Keratinocyte (primary cell): Measurements from ENCODE around the gene TEFM. TPM values are rescaled to one million over a fixed set of nuclear protein-coding genes. Genes with fewer than 3 reads are reported as not detected.

ENCODE experiments used
- DNase-seq: peaks from one replicate; pipeline ENCODE4 v3.0.0-alpha.2; 2011; ENCODE audit warnings: low read depth, missing footprints, low spot score
- FAIRE-seq: peaks from 2 replicates; lab custom pipeline; 2011; peaks lifted over from hg19 to GRCh38; lab: Jason Lieb, UNC
- H2AFZ ChIP-seq: 2 replicates; pipeline ENCODE4 v1.6.0; 2012; ENCODE audit warnings: low read length, control low read depth, inconsistent platforms; ENCODE audit not compliant: control insufficient read depth
- H3K27ac ChIP-seq: 2 replicates; pipeline ENCODE4 v1.5.1; 2011; ENCODE audit warnings: low read length; ENCODE audit not compliant: control insufficient read depth, insufficient read depth
- H3K27me3 ChIP-seq: 3 replicates; pipeline ENCODE4 v1.6.0; 2011; ENCODE audit warnings: low read length; ENCODE audit not compliant: control insufficient read depth, insufficient read depth; ENCODE audit errors: extremely low read depth
- H3K36me3 ChIP-seq, 2 experiments: 2 replicates in 1 of 2; 3 replicates in 1 of 2; pipeline ENCODE4 v1.5.1; 2011; ENCODE audit warnings: low read length in 2 of 2, mild to moderate bottlenecking in 1 of 2; ENCODE audit not compliant: control insufficient read depth in 2 of 2, insufficient read depth in 2 of 2; ENCODE audit errors: extremely low read depth in 1 of 2
- H3K4me1 ChIP-seq: 3 replicates; pipeline ENCODE4 v1.5.1; 2011; ENCODE audit warnings: low read length; ENCODE audit not compliant: control insufficient read depth, insufficient read depth; ENCODE audit errors: extremely low read depth
- H3K4me2 ChIP-seq: 3 replicates; pipeline ENCODE4 v1.6.0; 2011; ENCODE audit warnings: low read depth, low read length; ENCODE audit not compliant: control insufficient read depth, insufficient read depth; ENCODE audit errors: extremely low read depth
- H3K4me3 ChIP-seq, 3 experiments: fragments of 200-600 bp in 1 of 3; sonication (generic) in 1 of 3; 2 replicates in 2 of 3; 3 replicates in 1 of 3; pipeline ENCODE4 v1.5.1; 2011 to 2016; ENCODE audit warnings: low read length in 3 of 3, mild to moderate bottlenecking in 3 of 3, control low read depth in 2 of 3, inconsistent platforms in 1 of 3, low read depth in 1 of 3, mixed read lengths in 1 of 3, mixed run types in 1 of 3, moderate library complexity in 1 of 3; ENCODE audit not compliant: control insufficient read depth in 2 of 3, insufficient read depth in 2 of 3; ENCODE audit errors: extremely low read depth in 1 of 3
- H3K79me2 ChIP-seq: 2 replicates; pipeline ENCODE4 v1.6.0; 2012; ENCODE audit warnings: low read length; ENCODE audit not compliant: control insufficient read depth, insufficient read depth
- H3K9ac ChIP-seq: 3 replicates; pipeline ENCODE4 v1.6.0; 2011; ENCODE audit warnings: low read length; ENCODE audit not compliant: control insufficient read depth, insufficient read depth; ENCODE audit errors: extremely low read depth
- H3K9me1 ChIP-seq: 3 replicates; pipeline ENCODE4 v1.6.0; 2011; ENCODE audit warnings: low read length; ENCODE audit not compliant: control insufficient read depth, insufficient read depth; ENCODE audit errors: extremely low read depth
- H3K9me3 ChIP-seq: 2 replicates; pipeline ENCODE4 v1.5.1; 2012; ENCODE audit warnings: low read depth, low read length; ENCODE audit not compliant: control insufficient read depth
- H4K20me1 ChIP-seq: 3 replicates; pipeline ENCODE4 v1.6.0; 2011; ENCODE audit warnings: low read length; ENCODE audit not compliant: control insufficient read depth, insufficient read depth; ENCODE audit errors: extremely low read depth
- CTCF ChIP-seq, 3 experiments: IDR thresholded peaks in 1 of 3; conservative IDR thresholded peaks in 1 of 3; optimal IDR thresholded peaks in 1 of 3; 2 replicates in 2 of 3; 3 replicates in 1 of 3; pipeline versions ENCODE3 to v1.5.1; 2011; ENCODE audit warnings: low read length in 3 of 3, mild to moderate bottlenecking in 3 of 3, moderate library complexity in 2 of 3, control low read depth in 1 of 3, inconsistent platforms in 1 of 3; ENCODE audit not compliant: insufficient read depth in 2 of 3; ENCODE audit errors: extremely low read depth in 1 of 3
- EZH2 ChIP-seq: IDR thresholded peaks from one replicate; pipeline ENCODE4 v1.6.1; 2012; ENCODE audit warnings: inconsistent platforms, mild to moderate bottlenecking, low read length, moderate library complexity
- dilution Hi-C: fragments of 300-500 bp; cut with MboI; formaldehyde crosslinking; loops from one replicate; pipeline ENCODE4 v1.7.0; 2020; ENCODE audit warnings: low sequenced_read_pairs; ENCODE audit not compliant: extremely low pct_ligation_motif_present
- polyA plus RNA-seq, 5 experiments: library from polyadenylated mRNA; depleted of rRNA in 3 of 5; stranded (reverse) in 3 of 5; stranded (forward) in 1 of 5; unstranded in 1 of 5; fragments of >200 nt; gene quantifications; 1 replicate in 1 of 5; 2 replicates in 3 of 5; 3 replicates in 1 of 5; pipeline versions ENCODE4 v1.2.1 to v1.2.3, GENCODE V29; 2011 to 2012; ENCODE audit warnings: missing spikeins in 2 of 5, low read depth in 1 of 5, low replicate concordance in 1 of 5

Gene TEFM
- polyA plus RNA-seq, 1 donor (not counting 4 experiments of a cell fraction or from before 2014, with no cell fraction given): 16.9 TPM

GRCh38 chr17:30920282-30920681 is 14.2 kb upstream of the TEFM start:
- Histone ChIP-seq H3K9ac (no peak overlapping the region), H3K27me3 (peaks cover 38% of the 10 kb centered on the region), H3K27ac (no peak overlapping the region), H3K79me2 (no peaks in the 10 kb centered on the region), H3K4me2 (no peak overlapping the region), H3K36me3 (no peaks in the 10 kb centered on the region), H3K9me3 (no peaks in the 10 kb centered on the region), H4K20me1 (no peaks in the 10 kb centered on the region), H2AFZ (no peak overlapping the region), H3K9me1 (no peaks in the 10 kb centered on the region), H3K4me3 (no peak overlapping the region), H3K4me1 (peaks cover 4% of the 10 kb centered on the region)
- TF ChIP-seq CTCF (optimal IDR thresholded peaks at IDR 0.05 in 1 of 3, IDR thresholded peaks at IDR 0.05 in 1 of 3, conservative IDR thresholded peaks at IDR 0.05 in 1 of 3; ENCODE audit: extremely low read depth in 1 of 3, insufficient read depth in 2 of 3, low read length in 3 of 3): no peak
- no peak for TF ChIP-seq EZH2
- DNase-seq (no peak), FAIRE-seq (no peak)
- dilution Hi-C loops: no loop called here

- no peak overlapping the region for H3K9ac ChIP-seq
- no peak overlapping the region for H3K27ac ChIP-seq
- DNase-seq (no peak), FAIRE-seq (no peak)
- no peak overlapping the region for H3K4me3 ChIP-seq
- TF ChIP-seq CTCF (optimal IDR thresholded peaks at IDR 0.05 in 1 of 3, IDR thresholded peaks at IDR 0.05 in 1 of 3, conservative IDR thresholded peaks at IDR 0.05 in 1 of 3; ENCODE audit: extremely low read depth in 1 of 3, insufficient read depth in 2 of 3, low read length in 3 of 3) (no peak), EZH2 (no peak)
- H3K9me1 ChIP-seq: no peaks in the 10 kb centered on the region
- no peaks in the 10 kb centered on the region for H3K9me3 ChIP-seq
- dilution Hi-C loops: no loop called here
- peaks cover 4% of the 10 kb centered on the region for H3K4me1 ChIP-seq
- H3K27me3 ChIP-seq: peaks cover 19% of the 10 kb centered on the region
- no peaks in the 10 kb centered on the region for H3K79me2 ChIP-seq
- H2AFZ ChIP-seq: no peak overlapping the region
- no peaks in the 10 kb centered on the region for H3K36me3 ChIP-seq
- H3K4me2 ChIP-seq: no peak overlapping the region
- no peaks in the 10 kb centered on the region for H4K20me1 ChIP-seq
These were observed 11.0 kb upstream of the TEFM start for GRCh38 chr17:30917050-30917449.
